GM15510 (cell line): ENCODE measurements around the gene ARF1.

ENCODE experiments used
- POLR2A ChIP-seq: IDR thresholded peaks from 3 replicates; pipeline ENCODE4 v1.6.1; 2011; ENCODE audit warnings: borderline replicate concordance; ENCODE audit not compliant: insufficient read length; ENCODE audit errors: extremely low read depth

Gene ARF1

GRCh38 chr1:228147151-228147693, 64.7 kb downstream of the ARF1 start:
- TF ChIP-seq POLR2A: no peak

GRCh38 chr1:228147768-228148167, 65.3 kb downstream of the ARF1 start:
- no peak for TF ChIP-seq POLR2A

GRCh38 chr1:228148196-228148861, 65.8 kb downstream of the ARF1 start:
- TF ChIP-seq POLR2A: no peak
